GM12878 (cell line): ENCODE data around the gene SPATA9. TPM values are rescaled to one million over a fixed set of nuclear protein-coding genes. Genes with fewer than 3 reads are reported as not detected.
A peak's percentile ranks its signal among the peaks of the same experiment; 100 is the strongest.

ENCODE experiments used
- ATAC-seq: fragments of 200-7000 bp; cut with Tn5 transposase; 3 replicates; pipeline ENCODE4 v1.9.1; 2020; ENCODE audit warnings: mild to moderate bottlenecking, moderate library complexity
- BruUV-seq: library from RNA; stranded (reverse); fragments of 400-500 nt; replicated peaks from 2 replicates; lab custom pipeline; 2021; lab: Mats Ljungman, UMichigan
- CTCF ChIA-PET: fragments of 300-600 bp; sonication (Branson Sonifier 250); formaldehyde crosslinking; extraction: SDS; loops from one replicate; lab custom pipeline; 2021; ENCODE audit warnings: inconsistent platforms; lab: Yijun Ruan, JAX
- POLR2A ChIA-PET: fragments of 350-600 bp; formaldehyde crosslinking; extraction: SDS; loops from one replicate; lab custom pipeline; 2021; ENCODE audit warnings: inconsistent platforms; lab: Charles Lee
- RAD21 ChIA-PET: fragments of 300-600 bp; sonication (Branson Sonifier 250); formaldehyde crosslinking; loops from one replicate; lab custom pipeline; 2023; ENCODE audit warnings: antibody characterized with exemption; ENCODE audit not compliant: unreplicated experiment; lab: Charles Lee
- SMC1A ChIA-PET: fragments of 300-600 bp; sonication (Branson Sonifier 250); formaldehyde crosslinking; loops from one replicate; lab custom pipeline; 2023; ENCODE audit not compliant: unreplicated experiment, uncharacterized antibody; lab: Charles Lee
- DNase-seq: peaks from one replicate; pipeline ENCODE4 v3.0.0-alpha.2; 2011; ENCODE audit warnings: low read depth, low spot score
- FAIRE-seq: peaks from 3 replicates; lab custom pipeline; 2011; peaks lifted over from hg19 to GRCh38; lab: Jason Lieb, UNC
- H2AFZ ChIP-seq: 2 replicates; pipeline ENCODE4 v1.6.0; 2011; ENCODE audit warnings: low read depth, low read length, control low read depth; ENCODE audit not compliant: control insufficient read depth
- H3K27ac ChIP-seq: 2 replicates; pipeline ENCODE4 v1.5.1; 2011; ENCODE audit warnings: control low read depth; ENCODE audit not compliant: control insufficient read depth, insufficient read depth
- H3K27me3 ChIP-seq, 2 experiments: replicated peaks in 1 of 2; 2 replicates each; pipeline versions ENCODE4 v1.6.0 to v1.6.1; 2011; ENCODE audit warnings: low read length in 1 of 2; ENCODE audit not compliant: control insufficient read depth in 2 of 2, insufficient read depth in 2 of 2
- H3K36me3 ChIP-seq, 2 experiments: 2 replicates each; pipeline ENCODE4 v1.5.1; 2011; ENCODE audit warnings: low read length in 1 of 2; ENCODE audit not compliant: control insufficient read depth in 2 of 2, insufficient read depth in 2 of 2
- H3K4me1 ChIP-seq: 2 replicates; pipeline ENCODE4 v1.6.1; 2011; ENCODE audit warnings: mild to moderate bottlenecking, low read length, moderate library complexity, mixed read lengths; ENCODE audit not compliant: control insufficient read depth, insufficient read depth
- H3K4me2 ChIP-seq: 2 replicates; pipeline ENCODE4 v1.6.0; 2011; ENCODE audit warnings: control low read depth; ENCODE audit not compliant: control insufficient read depth, insufficient read depth
- H3K4me3 ChIP-seq: fragments of 200-600 bp; sonication (generic); 2 replicates; pipeline ENCODE4 v1.5.1; 2016
- H3K79me2 ChIP-seq: 2 replicates; pipeline ENCODE4 v1.6.0; 2011; ENCODE audit warnings: low read length; ENCODE audit not compliant: control insufficient read depth, insufficient read depth
- H3K9ac ChIP-seq: 2 replicates; pipeline ENCODE4 v1.8.0; 2011; ENCODE audit warnings: low read length, control low read depth, mixed read lengths; ENCODE audit not compliant: control insufficient read depth, insufficient read depth
- H3K9me3 ChIP-seq: replicated peaks from 3 replicates; pipeline ENCODE4 v1.5.1; 2011; ENCODE audit warnings: mild to moderate bottlenecking, low read length; ENCODE audit not compliant: control insufficient read depth, insufficient read depth
- H4K20me1 ChIP-seq: 2 replicates; pipeline ENCODE4 v1.6.0; 2011; ENCODE audit not compliant: control insufficient read depth, insufficient read depth
- BHLHE40 ChIP-seq, 2 experiments: fragments of 450-650 bp in 1 of 2; IDR thresholded peaks; 2 replicates each; pipeline ENCODE4 v1.6.1; 2011 to 2017; ENCODE audit warnings: low read depth in 2 of 2, borderline replicate concordance in 1 of 2, improper control_type of control experiment in 1 of 2, low read length in 1 of 2, mild to moderate bottlenecking in 1 of 2
- BRCA1 ChIP-seq: IDR thresholded peaks from 2 replicates; pipeline ENCODE4 v1.6.1; 2011; ENCODE audit warnings: low read depth, low read length, improper control_type of control experiment
- CTCF ChIP-seq, 3 experiments: IDR thresholded peaks in 2 of 3; conservative IDR thresholded peaks in 1 of 3; 2 replicates each; pipeline ENCODE4 v1.5.1; 2011; ENCODE audit warnings: low read depth in 3 of 3, low read length in 3 of 3, mild to moderate bottlenecking in 3 of 3, control low read depth in 2 of 3, moderate library complexity in 2 of 3, inconsistent platforms in 1 of 3, mixed read lengths in 1 of 3; ENCODE audit not compliant: control insufficient read depth in 2 of 3, insufficient read depth in 1 of 3; ENCODE audit errors: extremely low read depth in 1 of 3
- HDAC2 ChIP-seq: fragments of 200-600 bp; sonication (generic); IDR thresholded peaks from 2 replicates; pipeline ENCODE4 v1.6.1; 2017
- MTA2 ChIP-seq: fragments of 450-650 bp; IDR thresholded peaks from 2 replicates; pipeline ENCODE4 v1.6.1; 2016; ENCODE audit warnings: low read depth, mild to moderate bottlenecking, moderate library complexity
- NFIC ChIP-seq: IDR thresholded peaks from 2 replicates; pipeline ENCODE4 v1.6.1; 2012; ENCODE audit warnings: low read depth, mild to moderate bottlenecking, inconsistent platforms, low read length, moderate library complexity
- RAD21 ChIP-seq: IDR thresholded peaks from 2 replicates; pipeline ENCODE4 v1.6.1; 2011; ENCODE audit warnings: mild to moderate bottlenecking, low read depth, low read length, moderate library complexity; ENCODE audit not compliant: insufficient read depth
- RAD51 ChIP-seq: fragments of 450-650 bp; IDR thresholded peaks from 2 replicates; pipeline ENCODE4 v1.6.1; 2016; ENCODE audit warnings: moderate library complexity, mild to moderate bottlenecking, inconsistent platforms
- SMAD5 ChIP-seq: IDR thresholded peaks from 2 replicates; pipeline ENCODE4 v1.6.1; 2016; ENCODE audit warnings: antibody characterized with exemption, low read depth
- SRF ChIP-seq, 2 experiments: IDR thresholded peaks; 2 replicates each; pipeline ENCODE4 v1.6.1; 2011; ENCODE audit warnings: low read depth in 2 of 2, low read length in 2 of 2, mild to moderate bottlenecking in 1 of 2, moderate library complexity in 1 of 2
- TCF12 ChIP-seq: IDR thresholded peaks from 2 replicates; pipeline ENCODE4 v1.6.1; 2011; ENCODE audit warnings: low read depth, mild to moderate bottlenecking, low read length
- TCF3 ChIP-seq: IDR thresholded peaks from 2 replicates; pipeline ENCODE4 v1.6.1; 2012; ENCODE audit warnings: low read depth, mild to moderate bottlenecking, low read length, borderline replicate concordance; ENCODE audit not compliant: insufficient read depth
- WGBS: methylation state at CpG from one replicate; pipeline ENCODE4 v1.1.6; 2016; ENCODE audit warnings: low lambda C conversion rate; ENCODE audit not compliant: insufficient replicate concordance, insufficient coverage; ENCODE audit errors: missing lambda C conversion rate; 5-methylcytosine and 5-hydroxymethylcytosine counted together
- in situ Hi-C: fragments of 300-500 bp; cut with MboI; formaldehyde crosslinking; loops from 9 replicates; pipeline ENCODE4 v1.14.3; 2018; ENCODE audit warnings: mixed read lengths
- intact Hi-C: fragments of 100-400 bp; cut with micrococcal nuclease; formaldehyde crosslinking; loops from one replicate; pipeline ENCODE4 v1.14.2; 2022; ENCODE audit not compliant: unreplicated experiment
- polyA plus RNA-seq, 11 experiments: library from polyadenylated mRNA; depleted of rRNA in 4 of 11; unstranded in 6 of 11; stranded (reverse) in 5 of 11; fragments of >200 nt; fragmentation: Nextera tagmentation in 4 of 11; fragmentation: Illumina TruSeq in 1 of 11; extraction: Ambion mirVana in 4 of 11; extraction: Trizol in 1 of 11; gene quantifications; 1 replicate in 1 of 11; 2 replicates in 10 of 11; pipeline versions ENCODE4 v1.2.1 to v1.2.3, GENCODE V29; 2011 to 2016; ENCODE audit warnings: inconsistent platforms in 2 of 11, missing spikeins in 2 of 11, low read depth in 1 of 11
- total RNA-seq, 4 experiments: library from RNA; depleted of rRNA in 3 of 4; stranded (reverse); fragments of >200 nt in 3 of 4; fragmentation: Illumina TruSeq in 1 of 4; extraction: Trizol in 1 of 4; gene quantifications; 2 replicates each; pipeline versions ENCODE4 v1.2.1 to v1.2.3, GENCODE V29; 2013 to 2021
- TF ChIP-seq, protein P1 (sequence below): fragments of 450-650 bp; IDR thresholded peaks from 2 replicates; pipeline ENCODE4 v1.6.1; 2016; ENCODE audit warnings: mild to moderate bottlenecking, moderate library complexity, borderline replicate concordance

SPATA9 gene
- total and polyA plus RNA-seq, 10 of the 15 experiments (the other 5 are each of a cell fraction or from before 2014, with no cell fraction given): 0.11 to 0.49 (median 0.16) TPM; not detected in 1

GRCh38 chr5:95725937-95726810 lies 43.4 kb upstream of the SPATA9 start (continued):
- TF ChIP-seq, protein P1, sequence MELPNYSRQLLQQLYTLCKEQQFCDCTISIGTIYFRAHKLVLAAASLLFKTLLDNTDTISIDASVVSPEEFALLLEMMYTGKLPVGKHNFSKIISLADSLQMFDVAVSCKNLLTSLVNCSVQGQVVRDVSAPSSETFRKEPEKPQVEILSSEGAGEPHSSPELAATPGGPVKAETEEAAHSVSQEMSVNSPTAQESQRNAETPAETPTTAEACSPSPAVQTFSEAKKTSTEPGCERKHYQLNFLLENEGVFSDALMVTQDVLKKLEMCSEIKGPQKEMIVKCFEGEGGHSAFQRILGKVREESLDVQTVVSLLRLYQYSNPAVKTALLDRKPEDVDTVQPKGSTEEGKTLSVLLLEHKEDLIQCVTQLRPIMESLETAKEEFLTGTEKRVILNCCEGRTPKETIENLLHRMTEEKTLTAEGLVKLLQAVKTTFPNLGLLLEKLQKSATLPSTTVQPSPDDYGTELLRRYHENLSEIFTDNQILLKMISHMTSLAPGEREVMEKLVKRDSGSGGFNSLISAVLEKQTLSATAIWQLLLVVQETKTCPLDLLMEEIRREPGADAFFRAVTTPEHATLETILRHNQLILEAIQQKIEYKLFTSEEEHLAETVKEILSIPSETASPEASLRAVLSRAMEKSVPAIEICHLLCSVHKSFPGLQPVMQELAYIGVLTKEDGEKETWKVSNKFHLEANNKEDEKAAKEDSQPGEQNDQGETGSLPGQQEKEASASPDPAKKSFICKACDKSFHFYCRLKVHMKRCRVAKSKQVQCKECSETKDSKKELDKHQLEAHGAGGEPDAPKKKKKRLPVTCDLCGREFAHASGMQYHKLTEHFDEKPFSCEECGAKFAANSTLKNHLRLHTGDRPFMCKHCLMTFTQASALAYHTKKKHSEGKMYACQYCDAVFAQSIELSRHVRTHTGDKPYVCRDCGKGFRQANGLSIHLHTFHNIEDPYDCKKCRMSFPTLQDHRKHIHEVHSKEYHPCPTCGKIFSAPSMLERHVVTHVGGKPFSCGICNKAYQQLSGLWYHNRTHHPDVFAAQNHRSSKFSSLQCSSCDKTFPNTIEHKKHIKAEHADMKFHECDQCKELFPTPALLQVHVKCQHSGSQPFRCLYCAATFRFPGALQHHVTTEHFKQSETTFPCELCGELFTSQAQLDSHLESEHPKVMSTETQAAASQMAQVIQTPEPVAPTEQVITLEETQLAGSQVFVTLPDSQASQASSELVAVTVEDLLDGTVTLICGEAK: peak; percentile 61; the same call in 1 of the 2 replicates

DNA sequence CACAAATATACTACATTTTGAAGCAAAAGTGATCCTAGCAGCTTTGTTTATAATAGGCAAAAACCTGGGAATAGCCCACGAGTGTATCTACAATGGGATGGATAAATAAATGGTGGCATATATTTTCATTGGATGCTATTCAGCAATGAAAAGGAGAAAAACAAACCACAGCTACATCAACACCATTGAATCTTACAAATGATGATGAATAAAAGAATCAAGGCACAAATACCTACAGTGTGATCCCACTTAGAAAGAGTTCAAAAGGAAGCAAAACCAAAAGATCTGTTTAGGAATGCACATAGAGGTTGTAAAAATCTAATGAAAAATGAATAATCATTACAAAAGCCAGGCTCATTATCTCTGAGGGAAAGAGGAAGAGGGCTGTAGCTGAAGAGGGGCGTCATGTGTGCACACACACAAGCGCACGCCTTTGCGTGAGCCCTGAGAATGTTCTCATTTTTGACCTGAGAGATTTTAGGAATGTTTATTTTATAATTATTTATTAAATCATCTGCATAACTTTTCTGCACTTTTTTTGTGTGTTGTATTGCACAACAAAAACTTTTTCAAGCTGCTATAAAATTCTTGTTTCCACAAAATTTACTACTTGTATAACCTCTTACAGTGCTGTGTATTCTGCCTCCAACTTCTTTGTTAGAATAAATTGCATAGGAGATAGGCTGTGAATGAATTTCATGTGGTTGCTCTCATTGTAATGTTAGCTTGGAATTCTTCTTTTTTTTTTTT lies 42.5 kb upstream of the SPATA9 start:
- Histone ChIP-seq H3K9me3 (no peaks in the 10 kb centered on the region), H3K4me1 (peaks cover 17% of the 10 kb centered on the region), H4K20me1 (no peaks in the 10 kb centered on the region), H3K27me3 (no peaks in the 10 kb centered on the region), H3K4me2 (no peak overlapping the region), H3K79me2 (peaks cover 3% of the 10 kb centered on the region), H3K9ac (no peak overlapping the region), H3K36me3 (no peaks in the 10 kb centered on the region), H3K27ac (peak overlapping the region; percentile 70), H3K4me3 (no peak overlapping the region), H2AFZ (peak overlapping the region; percentile 67; the same call in 1 of the 2 replicates)
- DNase-seq: no peak
- RAD21 ChIA-PET: interaction anchor here (0.7 to 5.1 kb wide), 12 partner anchors 8 to 1025 kb away, joined by 3 to 32 read pairs (median 6); partner anchors contain the start of genes ARSK, GLRX and RFESD
- 87% methylated on average over 5 of the region's 5 CpGs for WGBS
- intact Hi-C loops: loop anchor here (5.0 to 10.0 kb wide), 2 partner anchors 202 to 640 kb away; no protein-coding TSS in a partner anchor
- BruUV-seq: no TSS peak
- FAIRE-seq: no peak
- SMC1A ChIA-PET: interaction anchor here (0.7 to 4.9 kb wide), 19 partner anchors 8 to 1426 kb away, joined by 3 to 58 read pairs (median 5); partner anchors contain the start of genes GLRX and RFESD
- ATAC-seq: no peak
- in situ Hi-C loops: no loop called here
- POLR2A ChIA-PET: interaction anchor here (1.0 to 4.6 kb wide), 4 partner anchors 9 to 83 kb away, joined by 4 to 28 read pairs (median 4); partner anchors contain the start of gene RFESD
- CTCF ChIA-PET: interaction anchor here (0.8 to 4.3 kb wide), 13 partner anchors 8 to 123 kb away, joined by 3 to 23 read pairs (median 7); partner anchors contain the start of gene RFESD
- TF ChIP-seq CTCF (IDR thresholded peaks at IDR 0.05 in 2 of 3, conservative IDR thresholded peaks at IDR 0.05 in 1 of 3; ENCODE audit: control insufficient read depth in 2 of 3, extremely low read depth in 1 of 3, insufficient read depth in 1 of 3, low read depth in 3 of 3, low read length in 3 of 3) (no peak), RAD51 (no peak), HDAC2 (no peak), SRF (IDR thresholded peaks at IDR 0.05; ENCODE audit: low read depth in 2 of 2, low read length in 2 of 2) (no peak), MTA2 (peak; percentile 52; the same call in 1 of the 2 replicates), TCF12 (no peak), NFIC (no peak), BRCA1 (no peak), BHLHE40 (IDR thresholded peaks at IDR 0.05; ENCODE audit: borderline replicate concordance in 1 of 2, low read depth in 2 of 2, low read length in 1 of 2) (no peak), RAD21 (no peak), SMAD5 (no peak), TCF3 (no peak)
